ENCODE measurements around the gene TENM3. TPM values are rescaled to one million over a fixed set of nuclear protein-coding genes. Genes with fewer than 3 reads are reported as not detected.

Gene TENM3
- total and polyA plus RNA-seq, 2 of the 8 experiments (the other 6 are each of a cell fraction or from before 2014, with no cell fraction given), result 36.9 to 69.3 TPM

- H2AK5ac ChIP-seq (ENCODE audit: low read depth, low read length), result no peak overlapping the region
- 96% methylated on average over 1 of the region's 1 CpG; no CpG with 5 or more reads in 1 of the 2 experiments for WGBS, 2 experiments (ENCODE audit: extremely low coverage in 1 of 2, insufficient coverage in 1 of 2, insufficient read length in 1 of 2, insufficient replicate concordance in 2 of 2, low coverage in 1 of 2, low lambda C conversion rate in 2 of 2, missing lambda C conversion rate in 1 of 2)
- H4K5ac ChIP-seq (ENCODE audit: insufficient read length, low read depth, low read length), result no peak overlapping the region
- H3K4me3 ChIP-seq (ENCODE audit: extremely low read depth in 1 of 4, insufficient read depth in 2 of 4, low read depth in 3 of 4, low read length in 4 of 4), result no peak overlapping the region
- no peaks in the 10 kb centered on the region for H3K27me3 ChIP-seq (replicated peaks in 1 of 4; ENCODE audit: control insufficient read depth in 3 of 4, extremely low read depth in 1 of 4, insufficient read depth in 3 of 4, low read length in 3 of 4)
- H2BK12ac ChIP-seq (ENCODE audit: low read depth, low read length), result no peak overlapping the region
- no peaks in the 10 kb centered on the region for H3K36me3 ChIP-seq (ENCODE audit: control insufficient read depth in 2 of 4, insufficient read depth in 4 of 4, low read length in 3 of 4)
- no peak overlapping the region for H3K9ac ChIP-seq (replicated peaks in 1 of 4; ENCODE audit: extremely low read depth in 1 of 4, low read depth in 3 of 4, low read length in 3 of 4)
- H2BK5ac ChIP-seq (ENCODE audit: low read depth, low read length), result no peak overlapping the region
- ChIA-PET CTCF (ENCODE audit: partially characterized antibody) (no interaction called here), POLR2A (ENCODE audit: partially characterized antibody) (no interaction called here)
- no peak overlapping the region for H3K4ac ChIP-seq (replicated peaks; ENCODE audit: insufficient read length, low read depth, low read length)
- no peak overlapping the region for H3K23ac ChIP-seq (ENCODE audit: insufficient read length)
- no peaks in the 10 kb centered on the region for H3K23me2 ChIP-seq (ENCODE audit: low read depth, low read length)
- H3K27ac ChIP-seq (ENCODE audit: low read depth, low read length), result no peak overlapping the region
- TF ChIP-seq SP4 (IDR thresholded peaks at IDR 0.05; ENCODE audit: low read length) (no peak), CEBPB (IDR thresholded peaks at IDR 0.05; ENCODE audit: low read depth, low read length) (no peak), ATF2 (IDR thresholded peaks at IDR 0.05; ENCODE audit: low read length) (no peak), TEAD4 (IDR thresholded peaks at IDR 0.05; ENCODE audit: low read depth, low read length) (no peak), SIRT6 (IDR thresholded peaks at IDR 0.05; ENCODE audit: low read length) (no peak), KDM1A (IDR thresholded peaks at IDR 0.05; ENCODE audit: borderline replicate concordance, low read length) (no peak), SUZ12 (IDR thresholded peaks at IDR 0.05; ENCODE audit: low read length) (no peak)
- H2BK120ac ChIP-seq (replicated peaks; ENCODE audit: low read depth, low read length), result no peak overlapping the region
- no peak overlapping the region for H3K56ac ChIP-seq (replicated peaks; ENCODE audit: insufficient read length, low read depth, low read length)
- no peaks in the 10 kb centered on the region for H3K79me1 ChIP-seq (ENCODE audit: low read depth, low read length)
- no peak for FAIRE-seq
- H3K4me2 ChIP-seq (ENCODE audit: insufficient read depth in 1 of 2, low read depth in 2 of 2, low read length in 2 of 2), result no peak overlapping the region
- H3K14ac ChIP-seq (ENCODE audit: insufficient read length), result no peak overlapping the region
- no peak for DNase-seq (ENCODE audit: low read depth in 1 of 2, low spot score in 2 of 2)
- no peak overlapping the region for H4K8ac ChIP-seq (ENCODE audit: extremely low read depth, insufficient read depth, low read length)
- peaks cover 0 to 14% of the 10 kb centered on the region in 2 experiments; a peak in 2 of 4 replicates for H3K79me2 ChIP-seq (ENCODE audit: control insufficient read depth in 1 of 2, insufficient read depth in 2 of 2, low read length in 2 of 2)
- no peak overlapping the region for H2BK15ac ChIP-seq (ENCODE audit: low read length)
- no peak overlapping the region for H2AFZ ChIP-seq (ENCODE audit: low read length)
- peaks cover 0 to 3% (median 2%) of the 10 kb centered on the region in 4 experiments; a peak in 1 of 7 replicates for H3K4me1 ChIP-seq (replicated peaks in 1 of 4; ENCODE audit: control insufficient read depth in 3 of 4, insufficient read depth in 4 of 4, low read length in 3 of 4)
- no peaks in the 10 kb centered on the region for H3K9me3 ChIP-seq (ENCODE audit: insufficient read depth in 2 of 2, low read depth in 1 of 2, low read length in 1 of 2)
- no peak overlapping the region for H3K18ac ChIP-seq (ENCODE audit: extremely low read depth, low read length)
- H2BK20ac ChIP-seq (ENCODE audit: low read length), result no peak overlapping the region
- no peak overlapping the region for H4K91ac ChIP-seq (replicated peaks; ENCODE audit: insufficient read length, low read length)
- no peaks in the 10 kb centered on the region for H4K20me1 ChIP-seq (replicated peaks in 1 of 2; ENCODE audit: control insufficient read depth in 1 of 2, insufficient read depth in 2 of 2, low read length in 2 of 2)
Measured at GRCh38 chr4:182521011-182521410, 277.8 kb downstream of the TENM3 start.
